Activated CD8-positive, alpha-beta memory T cell treated with anti-CD3 and anti-CD28 coated beads for 1 hour (primary cell): ENCODE data around the gene ZNF783.
"Not testable (repeated sequence)": the region's sequence is repeated elsewhere in the genome, so short reads cannot be mapped to it uniquely, and the experiment has no call there.

Source experiments
- DNase-seq, 2 donors: peaks; one replicate each; pipeline ENCODE4 v3.0.0-alpha.2; 2020; ENCODE audit warnings: low read depth in 1 of 2; ENCODE audit errors: extremely low read depth in 1 of 2

The ZNF783 gene

DNA sequence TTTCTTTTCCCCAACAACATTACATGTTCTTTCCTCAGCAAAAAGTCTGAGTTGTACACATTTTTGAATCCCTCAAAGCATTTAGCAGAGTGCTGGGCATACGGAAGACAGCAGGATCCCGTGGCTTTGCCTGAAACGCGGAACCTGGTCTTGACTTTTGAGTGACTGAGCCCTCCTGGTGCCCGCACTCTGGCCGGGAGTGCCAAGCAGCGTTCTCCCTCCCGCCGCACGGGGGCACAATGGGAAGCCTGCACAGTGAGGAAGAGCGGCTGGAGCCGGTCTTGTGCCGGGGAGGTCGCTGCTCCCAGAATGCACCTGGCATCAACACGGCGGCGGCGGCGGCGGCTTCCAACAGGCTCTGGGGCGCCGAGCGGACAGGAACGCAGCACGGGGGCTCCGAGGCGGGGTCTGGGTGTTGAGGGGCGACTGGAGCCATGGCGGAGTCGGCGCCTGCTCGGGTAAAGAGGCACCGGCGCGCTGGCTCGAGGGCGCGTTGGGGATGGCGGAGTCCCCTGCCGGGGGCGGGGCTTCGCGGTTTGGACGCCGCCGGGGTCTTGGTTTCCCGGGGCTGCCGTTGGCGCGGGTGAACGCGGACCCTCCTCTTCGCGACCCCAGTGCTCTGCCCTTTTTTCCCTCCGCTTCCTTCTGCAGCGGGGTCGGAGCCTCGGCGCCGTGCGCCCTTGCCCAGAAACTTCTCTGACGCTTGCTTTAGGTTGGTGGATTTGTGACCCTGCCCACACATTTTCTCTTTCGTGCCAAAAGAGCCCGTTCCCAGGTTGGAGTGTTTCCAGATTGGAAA is 22.5 kb upstream of the ZNF783 start, which contains the start of gene ZNF212:
Gene ZNF212 (plus strand): TSS at position 307 of the 799 bp plus-strand sequence. CDS start 128 bp downstream, at position 435.
- peak; percentile 59 to 84 for DNase-seq

DNA sequence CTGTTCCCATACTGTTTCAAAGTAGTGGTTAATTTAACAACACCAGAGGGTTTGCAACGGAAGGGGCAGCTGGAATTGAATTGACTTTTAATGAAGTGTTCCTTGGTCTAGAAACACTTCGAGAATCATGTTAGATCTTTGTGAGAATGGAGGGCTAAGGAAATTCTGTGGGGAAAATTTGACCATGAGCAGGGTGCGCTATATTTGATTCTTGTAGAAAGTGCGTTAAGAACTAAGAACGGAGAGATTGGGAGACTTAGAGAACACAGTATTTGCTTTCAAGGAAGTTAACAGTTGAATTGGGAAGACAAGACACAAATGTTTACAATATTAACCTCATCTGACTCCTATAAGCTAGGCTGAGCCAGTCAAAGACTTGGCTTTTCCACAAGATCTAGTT is 21.4 kb upstream of the ZNF783 start:
- no peak for DNase-seq

DNA sequence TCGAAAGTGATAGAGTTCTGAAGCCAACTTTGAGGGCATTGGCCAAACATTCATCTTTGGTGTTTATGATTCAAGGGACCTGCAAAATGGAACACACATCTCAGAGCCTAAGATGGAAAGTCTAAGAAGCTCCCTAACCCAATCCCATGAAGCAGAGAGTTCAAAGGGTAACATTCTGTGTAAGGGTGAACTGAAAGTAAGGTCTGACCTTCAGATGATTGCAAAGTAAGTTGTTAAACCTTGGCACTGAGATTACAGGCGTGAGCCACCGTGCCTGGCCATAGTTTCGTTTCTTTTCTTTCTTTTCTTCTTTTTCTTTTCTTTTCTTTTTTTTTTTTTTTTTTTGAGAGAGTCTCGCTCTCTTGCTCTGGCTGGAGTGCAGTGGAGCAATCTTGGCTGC is 20.3 kb upstream of the ZNF783 start:
- DNase-seq: no peak

DNA sequence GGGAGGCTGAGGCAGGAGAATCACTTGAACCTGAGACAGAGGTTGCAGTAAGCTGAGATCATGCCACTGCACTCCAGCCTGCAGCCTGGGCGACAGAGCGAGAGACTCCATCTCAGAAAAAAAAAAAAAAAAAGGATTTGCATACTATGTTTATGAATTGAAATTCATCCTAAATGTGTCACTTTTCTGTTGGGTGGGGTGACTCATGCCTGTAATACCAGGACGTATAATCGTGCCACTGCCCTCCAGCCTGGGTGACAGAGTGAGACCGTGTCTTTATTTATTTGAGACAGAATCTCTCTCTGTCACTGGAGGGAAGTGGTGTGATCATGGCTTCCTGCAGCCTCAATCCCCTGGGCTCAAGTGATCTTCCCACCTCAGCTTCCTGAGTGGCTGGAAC is 16.8 kb upstream of the ZNF783 start:
- no peak for DNase-seq

DNA sequence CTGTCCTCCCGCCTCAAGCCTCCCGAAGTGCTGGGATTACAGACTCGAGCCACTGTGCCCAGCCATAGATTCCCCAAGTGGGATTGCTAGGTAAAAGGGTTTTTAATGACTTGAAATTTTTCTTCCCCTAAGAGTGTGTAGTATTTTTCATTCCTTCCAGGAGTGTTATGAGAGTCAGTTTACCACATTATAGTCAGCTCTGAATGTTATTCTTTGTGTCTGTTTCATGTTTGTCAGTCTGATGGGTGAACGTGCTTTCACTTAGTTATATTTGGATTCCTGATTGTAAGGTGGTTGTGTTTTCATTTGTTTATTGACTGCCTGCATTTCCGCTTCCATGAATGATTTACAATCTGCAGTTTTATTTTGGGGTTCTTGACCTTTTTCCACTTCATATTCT is 16.3 kb upstream of the ZNF783 start:
- no peak for DNase-seq

DNA sequence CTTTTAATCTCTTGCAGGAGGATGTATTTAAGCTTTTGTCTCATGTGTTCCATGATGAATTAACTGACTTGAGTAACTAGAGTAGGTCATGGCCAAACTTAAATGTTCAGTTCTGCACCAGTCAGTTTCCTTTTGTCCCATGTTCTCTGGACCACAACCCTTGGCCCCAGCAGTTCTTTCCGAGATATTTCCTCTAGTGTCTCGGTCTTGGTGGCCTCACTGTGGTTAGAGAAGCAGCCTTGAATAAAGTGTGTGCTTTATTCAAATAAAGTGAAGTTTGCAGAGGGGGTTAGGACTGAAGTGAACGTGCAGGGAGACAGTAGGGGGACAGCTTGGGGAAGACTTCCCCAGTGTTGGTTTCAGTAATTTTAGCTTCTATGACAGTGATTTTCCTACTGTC is 13.2 kb upstream of the ZNF783 start:
- no peak for DNase-seq

DNA sequence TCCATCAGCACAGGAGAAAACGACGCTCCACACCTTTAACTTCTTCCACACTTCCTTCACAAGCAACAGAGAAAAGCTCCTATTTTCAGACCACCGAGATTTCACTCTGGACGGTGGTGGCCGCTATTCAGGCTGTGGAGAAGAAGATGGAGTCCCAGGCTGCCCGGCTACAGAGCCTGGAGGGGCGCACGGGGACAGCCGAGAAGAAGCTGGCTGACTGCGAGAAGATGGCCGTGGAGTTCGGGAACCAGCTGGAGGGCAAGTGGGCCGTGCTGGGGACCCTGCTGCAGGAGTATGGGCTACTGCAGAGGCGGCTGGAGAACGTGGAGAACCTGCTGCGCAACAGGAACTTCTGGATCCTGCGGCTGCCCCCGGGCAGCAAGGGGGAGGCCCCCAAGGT is 11.8 kb upstream of the ZNF783 start:
- not testable (repeated sequence) for DNase-seq

DNA sequence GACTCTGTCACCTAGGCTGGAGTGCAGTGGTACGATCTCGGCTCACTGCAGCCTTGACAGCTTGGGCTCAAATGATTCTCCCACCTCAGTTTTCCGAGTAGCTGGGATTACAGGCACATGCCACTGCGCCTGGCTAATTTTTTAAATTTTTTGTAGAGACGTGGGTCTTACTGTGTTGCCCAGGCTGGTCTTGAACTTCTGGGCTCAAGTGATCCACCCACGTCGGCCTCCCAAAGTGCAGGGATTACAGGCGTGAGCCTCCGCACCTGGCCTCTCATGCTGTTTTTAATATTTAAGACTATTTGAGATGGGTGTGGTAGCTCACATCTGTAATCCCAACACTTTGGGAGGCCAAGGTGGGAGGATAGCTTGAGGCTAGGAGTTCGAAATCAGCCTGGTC is 10.5 kb upstream of the ZNF783 start:
- DNase-seq: not testable (repeated sequence)

DNA sequence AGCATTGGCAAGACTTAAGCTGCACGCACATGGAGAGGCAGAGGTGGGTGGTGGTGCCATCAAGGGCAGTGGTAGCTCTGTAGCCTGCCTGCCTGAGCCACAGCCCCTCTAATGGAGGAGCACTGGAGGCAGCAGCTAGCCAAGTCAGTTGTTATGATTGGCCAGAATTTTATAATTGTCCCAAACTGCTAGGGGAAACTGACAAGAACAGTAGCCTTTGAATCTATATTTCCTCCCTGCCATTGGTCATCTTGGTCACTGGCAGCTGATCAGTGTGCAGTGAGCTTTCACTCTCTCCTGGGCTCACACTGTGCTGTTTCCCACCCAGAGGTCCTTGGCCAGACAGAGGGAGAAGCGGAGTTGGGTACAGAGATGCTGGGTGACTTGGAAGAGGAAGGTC is 9.6 kb upstream of the ZNF783 start:
- DNase-seq: no peak

DNA sequence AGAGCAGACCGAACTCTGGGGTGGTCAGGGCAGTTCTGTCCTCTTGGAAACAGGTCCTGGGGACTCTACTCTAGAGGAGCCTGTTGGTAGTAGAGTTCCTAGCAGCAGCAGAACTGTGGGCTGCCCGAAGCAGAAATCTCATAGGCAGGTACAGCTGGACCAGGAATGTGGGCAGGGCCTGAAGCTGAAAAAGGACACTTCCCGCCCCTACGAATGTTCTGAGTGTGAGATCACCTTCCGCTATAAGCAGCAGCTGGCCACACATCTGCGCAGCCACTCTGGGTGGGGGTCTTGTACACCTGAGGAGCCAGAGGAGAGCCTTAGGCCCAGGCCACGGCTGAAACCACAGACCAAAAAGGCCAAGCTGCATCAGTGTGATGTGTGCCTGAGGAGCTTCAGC is 8.3 kb upstream of the ZNF783 start:
- no peak for DNase-seq

DNA sequence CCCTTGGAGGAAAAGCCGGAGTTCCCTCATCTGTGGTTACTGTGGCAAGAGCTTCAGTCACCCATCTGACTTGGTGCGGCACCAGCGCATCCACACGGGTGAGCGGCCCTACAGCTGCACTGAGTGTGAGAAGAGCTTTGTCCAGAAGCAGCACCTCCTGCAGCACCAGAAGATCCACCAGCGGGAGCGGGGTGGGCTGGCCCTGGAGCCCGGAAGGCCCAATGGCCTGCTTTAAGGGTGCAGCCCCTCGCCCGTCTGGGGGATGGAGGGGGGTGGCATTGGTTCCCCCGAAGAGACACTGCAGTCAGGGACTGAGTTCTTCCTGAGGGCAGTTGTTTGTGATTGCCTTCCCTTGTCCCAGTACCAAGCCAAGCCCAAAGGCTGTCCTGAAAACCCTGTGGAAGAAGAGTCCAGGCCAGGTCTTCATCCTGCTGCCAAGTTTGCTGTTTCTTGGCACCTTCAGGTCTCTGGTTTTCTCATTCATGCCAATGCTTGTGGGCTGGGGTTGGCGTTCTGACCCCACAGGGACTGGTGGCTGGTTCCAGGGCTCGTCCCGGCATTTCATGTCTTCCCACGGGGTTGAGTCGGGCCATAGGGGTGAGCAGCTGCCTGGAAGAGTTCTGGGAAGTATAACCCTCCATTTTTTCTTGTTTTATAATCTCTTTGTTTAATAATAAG is 7.7 kb upstream of the ZNF783 start:
- DNase-seq: no peak

DNA sequence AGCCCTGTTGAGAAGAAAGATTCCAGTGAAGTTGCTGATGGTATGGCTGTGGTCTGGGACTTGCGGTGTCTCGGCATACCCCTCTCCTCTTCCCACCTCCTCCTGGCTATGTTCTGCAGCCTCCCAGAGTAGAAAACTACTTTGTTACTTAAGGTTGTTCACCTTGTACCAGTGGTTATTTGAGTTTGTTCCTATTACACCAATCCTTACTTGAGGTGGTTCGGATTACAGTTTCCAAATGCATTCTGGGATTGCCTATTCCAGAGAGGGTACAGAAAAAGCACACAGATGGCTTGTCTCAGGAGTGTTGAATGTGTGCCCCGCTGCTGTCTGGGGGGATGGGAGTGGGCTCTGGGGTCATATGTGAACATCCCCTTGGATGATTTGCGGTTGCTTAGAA is 6.8 kb upstream of the ZNF783 start:
- no peak for DNase-seq

DNA sequence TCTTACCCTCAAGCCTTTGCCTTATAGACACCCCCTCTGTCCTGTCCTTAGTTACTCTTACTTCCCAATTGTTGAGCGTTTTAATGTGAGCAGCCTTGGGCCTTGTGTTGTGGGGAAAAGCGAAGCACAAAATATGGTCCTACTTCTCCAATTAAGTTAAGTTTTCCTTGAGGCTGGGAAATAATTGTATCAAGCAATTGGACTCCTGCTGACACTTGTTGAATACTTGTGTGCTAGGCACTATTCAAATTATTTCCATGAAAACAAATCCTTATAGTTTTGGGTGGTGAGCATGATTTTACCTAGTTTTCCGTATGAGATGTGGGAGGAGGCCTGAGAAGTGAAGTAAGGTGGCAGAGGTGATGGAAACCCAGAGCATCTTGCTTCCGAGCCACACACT is 5.4 kb upstream of the ZNF783 start:
- no peak for DNase-seq

DNA sequence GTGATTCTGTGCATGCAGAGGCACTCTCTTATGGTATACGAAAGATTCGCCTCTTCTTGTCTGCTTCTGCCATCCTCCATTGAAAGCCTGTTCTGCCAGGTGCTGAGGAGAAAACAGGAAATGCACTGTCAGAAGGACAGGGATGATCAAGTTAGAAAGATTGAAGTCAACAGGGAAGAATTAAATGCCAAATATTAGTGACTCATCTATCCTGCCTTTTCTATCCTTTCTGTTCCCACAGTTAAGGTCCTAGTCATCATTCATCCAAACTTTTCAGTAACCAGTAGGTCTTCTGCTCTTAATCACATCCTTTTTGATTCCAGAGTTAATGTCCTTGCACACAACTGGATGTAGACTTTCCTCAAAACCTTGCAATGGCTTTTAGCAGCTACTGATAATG is 4.8 kb upstream of the ZNF783 start:
- no peak for DNase-seq

DNA sequence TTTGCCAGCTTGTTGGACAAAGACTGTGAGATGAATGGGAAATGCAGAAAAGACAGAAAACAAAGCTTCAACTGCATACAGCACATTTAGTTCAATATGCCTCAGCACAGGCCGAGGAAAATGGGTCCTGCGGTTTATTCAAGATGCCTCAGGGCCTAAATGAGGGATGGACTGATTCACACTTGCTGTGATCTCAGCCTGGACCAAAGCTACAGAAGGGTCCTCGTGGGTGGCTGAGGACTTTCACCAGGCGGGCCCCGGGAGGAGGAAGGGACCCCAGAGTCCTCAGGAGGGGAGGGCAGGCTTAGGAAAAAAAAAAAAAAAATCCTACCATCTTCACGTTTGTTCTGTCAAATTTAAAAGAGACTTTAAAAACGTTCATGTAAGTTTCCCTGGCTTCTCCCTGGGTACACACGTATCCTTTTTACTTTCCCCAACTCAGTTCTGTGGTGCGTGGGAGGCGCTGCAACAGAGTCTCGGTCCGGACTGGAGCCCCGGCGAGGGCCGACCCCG is 624 bp upstream of the ZNF783 start:
- DNase-seq: no peak

DNA sequence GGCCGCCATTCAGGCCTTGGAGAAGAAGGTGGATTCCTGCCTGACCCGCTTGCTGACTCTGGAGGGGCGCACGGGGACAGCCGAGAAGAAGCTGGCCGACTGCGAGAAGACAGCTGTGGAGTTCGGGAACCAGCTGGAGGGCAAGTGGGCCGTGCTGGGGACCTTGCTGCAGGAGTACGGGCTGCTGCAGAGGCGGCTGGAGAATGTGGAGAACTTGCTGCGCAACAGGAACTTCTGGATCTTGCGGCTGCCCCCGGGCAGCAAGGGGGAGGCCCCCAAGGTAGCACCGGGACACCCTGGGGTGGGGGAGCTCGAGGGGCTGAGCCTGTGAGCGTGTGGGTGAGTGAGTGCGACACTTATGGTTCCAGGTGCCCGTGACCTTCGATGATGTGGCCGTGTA is 4.5 kb downstream of the ZNF783 start:
- DNase-seq: no peak

DNA sequence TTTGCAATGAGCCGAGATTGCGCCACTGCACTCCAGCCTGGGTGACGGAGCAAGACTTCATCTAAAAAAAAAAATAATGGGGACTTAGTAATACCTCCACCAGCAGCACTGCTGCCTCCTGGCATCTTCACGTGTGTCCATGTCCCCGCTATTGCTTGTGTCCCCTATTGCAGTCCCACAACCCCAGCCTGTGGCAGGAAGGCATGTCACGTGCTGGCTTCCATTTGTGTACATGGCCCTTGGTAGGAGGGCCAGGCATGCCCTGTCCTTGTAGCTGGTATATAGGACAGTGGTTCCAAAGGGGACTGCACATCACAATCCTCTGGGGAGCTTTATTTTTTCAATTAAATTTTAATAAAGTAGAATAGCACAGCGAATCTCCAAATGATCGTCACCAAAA is 5.7 kb downstream of the ZNF783 start:
- DNase-seq: no peak

DNA sequence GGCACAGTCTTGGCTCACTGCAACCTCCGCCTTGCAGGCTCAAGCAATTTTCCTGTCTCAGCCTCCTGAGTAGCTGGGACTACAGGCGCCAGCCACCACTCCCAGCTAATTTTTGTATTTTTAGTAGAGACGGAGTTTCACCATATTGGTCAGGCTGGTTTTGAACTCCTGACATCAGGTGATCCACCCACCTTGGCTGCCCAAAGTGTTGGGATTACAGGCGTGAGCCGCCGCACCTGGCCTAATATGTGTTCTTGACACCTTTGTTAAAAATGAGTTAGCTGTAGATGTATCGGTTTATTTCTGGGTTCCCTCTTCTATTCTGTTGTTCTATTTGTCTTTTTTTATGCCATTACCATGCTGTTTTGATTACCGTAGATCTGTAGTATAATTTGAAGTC is 12.4 kb downstream of the ZNF783 start:
- not testable (repeated sequence) for DNase-seq

DNA sequence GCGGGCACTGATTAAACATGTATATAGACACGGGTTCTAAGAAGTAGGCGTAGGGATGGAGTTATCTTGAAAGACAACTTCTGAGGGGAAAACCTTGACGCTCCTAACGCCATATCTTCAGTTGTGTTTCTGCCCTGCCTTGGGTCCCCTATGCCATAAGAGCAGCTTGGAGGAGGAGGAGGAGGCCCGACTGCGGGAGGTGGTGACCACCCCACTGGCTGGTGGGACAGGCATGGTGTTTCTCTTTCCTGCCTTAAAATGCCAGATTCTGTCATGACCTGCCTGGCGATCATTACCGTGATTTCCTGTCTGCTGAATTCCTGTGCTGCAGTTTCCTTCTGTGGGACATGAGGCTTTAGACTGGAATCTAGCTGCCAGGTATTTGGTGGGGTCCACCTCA is 15.9 kb downstream of the ZNF783 start:
- DNase-seq: no peak

DNA sequence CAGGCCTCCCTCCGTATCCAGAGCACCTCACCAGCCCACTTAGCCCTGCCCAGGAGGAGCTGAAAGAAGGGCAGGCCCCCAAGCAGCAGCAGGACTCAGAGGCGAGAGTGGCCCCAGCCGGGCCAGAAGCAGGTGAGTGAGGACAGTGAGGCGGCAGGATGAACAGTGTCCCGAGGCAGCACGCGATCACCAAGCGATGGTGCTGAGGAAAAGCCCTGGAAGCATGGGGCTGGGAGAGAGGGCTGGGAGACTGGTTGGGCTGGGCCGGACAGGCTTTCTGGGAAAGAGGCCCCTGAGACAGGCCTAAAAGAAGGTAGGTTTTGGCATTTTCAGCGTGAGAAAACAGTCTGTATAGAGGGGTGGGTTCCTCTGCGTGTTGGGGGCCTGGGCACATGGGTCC is 16.4 kb downstream of the ZNF783 start:
- no peak for DNase-seq

DNA sequence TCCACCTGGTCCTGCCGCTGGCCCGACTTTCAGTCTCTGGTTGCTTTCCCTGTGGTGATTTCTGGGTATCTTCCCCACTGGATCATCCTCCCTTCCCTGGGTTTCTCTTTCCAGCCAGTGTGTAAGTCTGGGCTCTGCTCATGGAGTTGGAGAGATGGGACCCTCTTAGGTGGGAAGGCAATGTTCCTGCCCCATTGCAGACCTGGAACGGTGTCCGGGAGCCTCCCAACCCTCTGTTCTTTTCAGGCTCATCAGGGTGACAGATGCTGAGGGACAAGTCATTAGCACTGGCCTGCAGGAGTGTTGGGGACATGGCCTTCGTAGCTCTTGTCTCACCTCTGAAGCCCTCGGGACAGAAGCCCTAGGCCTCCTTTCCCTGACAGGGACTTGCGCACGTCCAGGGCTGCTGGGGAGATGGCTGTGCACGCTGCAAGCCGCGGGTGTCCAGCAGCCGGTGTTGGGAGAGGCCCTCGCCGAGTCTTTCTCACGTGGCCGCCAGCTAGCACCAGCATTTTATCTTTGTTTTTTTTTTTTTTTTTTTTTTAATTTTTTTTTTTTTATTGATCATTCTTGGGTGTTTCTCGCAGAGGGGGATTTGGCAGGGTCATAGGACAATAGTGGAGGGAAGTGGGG is 17.2 kb downstream of the ZNF783 start:
- no peak for DNase-seq

DNA sequence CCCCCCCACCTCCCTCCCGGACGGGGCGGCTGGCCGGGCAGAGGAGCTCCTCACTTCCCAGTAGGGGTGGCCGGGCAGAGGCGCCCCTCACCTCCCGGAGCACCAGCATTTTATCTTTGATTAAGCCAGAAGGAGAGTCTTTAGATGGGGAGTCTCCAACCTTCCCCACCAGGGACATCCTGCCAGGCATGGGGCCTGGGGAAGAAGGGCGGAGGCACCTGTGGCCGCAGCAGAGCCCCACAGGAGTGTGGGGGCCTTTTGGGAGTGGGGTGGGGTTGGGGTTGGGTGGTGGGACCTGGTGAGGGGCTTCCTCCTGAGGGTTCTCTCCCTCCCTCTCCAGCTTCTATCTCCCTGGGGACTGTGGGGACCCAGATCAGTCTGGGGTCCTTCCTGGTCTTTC is 18.2 kb downstream of the ZNF783 start:
- no peak for DNase-seq
